Body of pancreas (tissue), 4 donors: ENCODE data around the gene PPP4R1. TPM values are rescaled to one million over a fixed set of nuclear protein-coding genes. Genes with fewer than 3 reads are reported as not detected.

Experiments used
- ATAC-seq: fragments of 150-250 bp; one replicate; pipeline ENCODE4 v1.9.1; 2016
- DNase-seq, 4 donors: peaks; one replicate each; pipeline ENCODE4 v3.0.0-alpha.2; 2019
- H3K27ac ChIP-seq, 4 donors: fragments of 200-600 bp; sonication (generic); 1 replicate in 3 of 4; 2 replicates in 1 of 4; pipeline versions ENCODE4 v1.5.1 to v1.6.1; 2016 to 2019; ENCODE audit warnings: mild to moderate bottlenecking in 1 of 4, mixed read lengths in 1 of 4, moderate library complexity in 1 of 4
- H3K27me3 ChIP-seq, 2 donors: fragments of 200-600 bp; sonication (generic); one replicate each; pipeline ENCODE4 v1.6.0; 2016; ENCODE audit warnings: mild to moderate bottlenecking in 1 of 2
- H3K36me3 ChIP-seq, 2 donors: fragments of 200-600 bp; sonication (generic); replicated peaks in 1 of 2; 2 replicates each; pipeline ENCODE4 v1.5.1; 2016; ENCODE audit warnings: low read depth in 2 of 2; ENCODE audit not compliant: insufficient read depth in 1 of 2
- H3K4me1 ChIP-seq: fragments of 200-600 bp; sonication (generic); one replicate; pipeline ENCODE4 v1.6.0; 2016
- H3K4me3 ChIP-seq, 2 donors: fragments of 200-600 bp; sonication (generic); 1 replicate in 1 of 2; 2 replicates in 1 of 2; pipeline ENCODE4 v1.5.1; 2016 to 2019
- H3K9me3 ChIP-seq, 3 donors: fragments of 200-600 bp; sonication (generic); 1 replicate in 2 of 3; 2 replicates in 1 of 3; pipeline ENCODE4 v1.5.1; 2016
- POLR2A ChIP-seq, 3 donors: fragments of 450-650 bp; IDR thresholded peaks; one replicate each; pipeline ENCODE4 v1.6.1; 2016; ENCODE audit warnings: antibody characterized with exemption in 3 of 3, mild to moderate bottlenecking in 2 of 3
- WGBS, 2 donors: methylation state at CpG; one replicate each; pipeline ENCODE4 v1.1.5; 2017; 5-methylcytosine and 5-hydroxymethylcytosine counted together
- intact Hi-C: fragments of 100-400 bp; cut with DNase I; formaldehyde crosslinking; loops from one replicate; pipeline ENCODE4 v1.15.1; 2023
- total RNA-seq, 2 donors: library from RNA; depleted of rRNA; stranded (reverse); fragments of >200 nt; gene quantifications; one replicate each; pipeline ENCODE4 v1.1.0, GENCODE V29; 2016
- TF ChIP-seq, protein P1 (sequence below), 7 experiments: fragments of 450-650 bp in 4 of 7; fragments of 200-600 bp in 3 of 7; sonication (generic) in 3 of 7; IDR thresholded peaks; one replicate each; pipeline ENCODE4 v1.5.1; 2016 to 2019; ENCODE audit warnings: antibody characterized with exemption in 7 of 7

The PPP4R1 gene
- total RNA-seq, 2 donors from 2014 or later, result 46.4 to 73.5 TPM

DNA sequence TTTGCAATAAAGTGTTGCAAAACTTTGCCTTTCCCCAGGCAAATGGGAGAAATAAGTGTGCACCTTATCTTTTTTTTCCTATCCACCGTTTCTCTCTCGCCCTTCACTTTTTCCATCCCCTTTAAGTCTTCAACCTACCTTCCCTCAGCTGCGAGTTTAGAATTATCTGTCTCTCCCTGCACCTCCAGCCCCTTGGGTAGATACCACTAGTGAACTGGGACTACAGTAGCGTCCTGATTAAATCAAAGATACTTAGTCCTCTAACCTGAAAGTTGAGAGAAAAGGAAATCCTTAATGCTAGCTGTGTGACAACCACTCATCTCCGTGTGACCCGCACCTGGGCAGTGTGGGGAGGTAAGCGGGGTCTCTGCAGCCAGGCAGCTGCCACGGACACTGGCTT lies 16.1 kb upstream of the PPP4R1 start:
- Histone ChIP-seq H3K27me3 (no peaks in the 10 kb centered on the region), H3K4me3 (no peak overlapping the region), H3K27ac (no peak overlapping the region), H3K9me3 (no peaks in the 10 kb centered on the region), H3K36me3 (no peaks in the 10 kb centered on the region), H3K4me1 (peaks cover 16% of the 10 kb centered on the region)
- DNase-seq (no peak), ATAC-seq (no peak)
- 84 to 85% methylated on average over 8 of the region's 8 CpGs for whole genome bisulfite sequencing, 2 donors
- no peak for TF ChIP-seq POLR2A (IDR thresholded peaks at IDR 0.05)
- TF ChIP-seq, protein P1, sequence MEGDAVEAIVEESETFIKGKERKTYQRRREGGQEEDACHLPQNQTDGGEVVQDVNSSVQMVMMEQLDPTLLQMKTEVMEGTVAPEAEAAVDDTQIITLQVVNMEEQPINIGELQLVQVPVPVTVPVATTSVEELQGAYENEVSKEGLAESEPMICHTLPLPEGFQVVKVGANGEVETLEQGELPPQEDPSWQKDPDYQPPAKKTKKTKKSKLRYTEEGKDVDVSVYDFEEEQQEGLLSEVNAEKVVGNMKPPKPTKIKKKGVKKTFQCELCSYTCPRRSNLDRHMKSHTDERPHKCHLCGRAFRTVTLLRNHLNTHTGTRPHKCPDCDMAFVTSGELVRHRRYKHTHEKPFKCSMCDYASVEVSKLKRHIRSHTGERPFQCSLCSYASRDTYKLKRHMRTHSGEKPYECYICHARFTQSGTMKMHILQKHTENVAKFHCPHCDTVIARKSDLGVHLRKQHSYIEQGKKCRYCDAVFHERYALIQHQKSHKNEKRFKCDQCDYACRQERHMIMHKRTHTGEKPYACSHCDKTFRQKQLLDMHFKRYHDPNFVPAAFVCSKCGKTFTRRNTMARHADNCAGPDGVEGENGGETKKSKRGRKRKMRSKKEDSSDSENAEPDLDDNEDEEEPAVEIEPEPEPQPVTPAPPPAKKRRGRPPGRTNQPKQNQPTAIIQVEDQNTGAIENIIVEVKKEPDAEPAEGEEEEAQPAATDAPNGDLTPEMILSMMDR (IDR thresholded peaks at IDR 0.05), result no peak
- intact Hi-C loops, result no loop called here

DNA sequence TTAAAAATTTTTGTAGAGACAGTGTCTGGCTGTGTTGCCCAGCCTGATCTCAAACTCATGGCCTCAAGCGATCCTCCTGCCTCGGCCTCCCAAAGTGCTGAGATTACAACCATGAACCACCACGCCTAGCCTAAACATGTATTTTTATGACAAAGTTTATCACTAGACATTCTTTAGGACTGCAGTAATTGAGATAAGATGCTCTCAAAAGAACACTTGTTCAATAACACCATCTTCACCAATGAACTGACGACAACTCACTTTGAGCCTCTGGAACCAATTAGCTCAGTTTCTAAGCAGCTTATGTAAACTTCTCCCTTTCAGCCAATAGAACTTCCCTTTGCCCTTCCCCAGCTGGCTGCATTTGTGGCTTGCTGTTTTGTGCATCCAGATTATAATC lies 15.3 kb upstream of the PPP4R1 start:
- intact Hi-C loops, result no loop called here
- no peak overlapping the region for H3K27ac ChIP-seq
- H3K27me3 ChIP-seq, result no peaks in the 10 kb centered on the region
- H3K36me3 ChIP-seq, result no peaks in the 10 kb centered on the region
- ATAC-seq (no peak), DNase-seq (no peak)
- H3K4me3 ChIP-seq, result no peak overlapping the region
- H3K4me1 ChIP-seq, result peaks cover 16% of the 10 kb centered on the region
- H3K9me3 ChIP-seq, result no peaks in the 10 kb centered on the region
- TF ChIP-seq POLR2A (IDR thresholded peaks at IDR 0.05), result no peak
- TF ChIP-seq, protein P1 (IDR thresholded peaks at IDR 0.05), result no peak
- WGBS, 2 donors, result 78 to 93% methylated on average over 4 of the region's 4 CpGs

DNA sequence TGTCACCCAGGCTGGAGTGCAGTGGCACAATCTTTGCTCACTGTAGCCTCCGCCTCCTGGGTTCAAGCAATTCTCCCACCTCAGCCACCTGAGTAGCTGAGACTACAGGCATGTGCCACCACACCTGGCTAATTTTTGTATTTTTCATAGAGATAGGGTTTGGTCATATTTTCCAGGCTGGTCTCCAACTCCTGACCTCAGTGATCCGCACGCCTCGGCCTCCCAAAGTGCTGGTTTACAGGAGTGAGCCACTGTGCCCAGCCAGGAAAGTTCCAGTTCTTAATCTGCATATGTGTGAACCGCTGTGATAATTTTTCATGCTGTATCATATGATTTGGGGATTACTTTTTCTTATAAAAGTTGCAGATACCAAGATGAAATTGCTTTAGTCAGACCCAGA lies 14.6 kb upstream of the PPP4R1 start:
- no peaks in the 10 kb centered on the region for H3K9me3 ChIP-seq
- intact Hi-C loops, result no loop called here
- ATAC-seq (peak; percentile 45), DNase-seq (peak; percentile 22 to 39 (median 27))
- no peak for TF ChIP-seq POLR2A (IDR thresholded peaks at IDR 0.05)
- TF ChIP-seq, protein P1 (IDR thresholded peaks at IDR 0.05), result no peak
- H3K4me3 ChIP-seq, result no peak overlapping the region
- H3K36me3 ChIP-seq, result no peaks in the 10 kb centered on the region
- peak overlapping the region in 3 of 4 donors; percentile 15 to 37 (median 15) for H3K27ac ChIP-seq
- peaks cover 16% of the 10 kb centered on the region for H3K4me1 ChIP-seq
- 17 to 50% methylated on average over 5 of the region's 5 CpGs for WGBS, 2 donors
- H3K27me3 ChIP-seq, result no peaks in the 10 kb centered on the region

DNA sequence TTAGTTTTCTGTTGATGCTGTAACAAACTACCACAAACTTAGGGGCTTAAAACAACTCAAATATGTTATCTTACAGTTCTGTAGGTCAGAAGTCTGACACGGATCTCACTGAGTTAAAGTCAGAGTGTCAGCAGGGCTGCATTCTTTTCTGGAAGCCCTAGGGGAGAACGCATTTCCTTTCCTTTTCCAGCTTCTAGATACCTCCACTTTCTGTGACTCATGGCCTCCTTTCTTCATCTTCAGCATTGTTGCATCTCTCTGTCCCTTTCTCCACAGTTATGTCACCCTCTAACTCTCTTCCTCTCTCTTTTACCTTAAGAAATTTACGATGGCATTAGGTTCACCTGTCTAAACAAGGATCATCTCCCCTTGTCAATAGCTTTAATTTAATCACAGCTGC lies 13.3 kb upstream of the PPP4R1 start:
- Histone ChIP-seq H3K27me3 (no peaks in the 10 kb centered on the region), H3K4me1 (peaks cover 16% of the 10 kb centered on the region), H3K9me3 (no peaks in the 10 kb centered on the region), H3K4me3 (no peak overlapping the region), H3K27ac (no peak overlapping the region), H3K36me3 (no peaks in the 10 kb centered on the region)
- DNase-seq (no peak), ATAC-seq (no peak)
- intact Hi-C loops, result no loop called here
- TF ChIP-seq, protein P1 (IDR thresholded peaks at IDR 0.05), result no peak
- no peak for TF ChIP-seq POLR2A (IDR thresholded peaks at IDR 0.05)
- 57 to 67% methylated on average over 3 of the region's 3 CpGs for WGBS, 2 donors

DNA sequence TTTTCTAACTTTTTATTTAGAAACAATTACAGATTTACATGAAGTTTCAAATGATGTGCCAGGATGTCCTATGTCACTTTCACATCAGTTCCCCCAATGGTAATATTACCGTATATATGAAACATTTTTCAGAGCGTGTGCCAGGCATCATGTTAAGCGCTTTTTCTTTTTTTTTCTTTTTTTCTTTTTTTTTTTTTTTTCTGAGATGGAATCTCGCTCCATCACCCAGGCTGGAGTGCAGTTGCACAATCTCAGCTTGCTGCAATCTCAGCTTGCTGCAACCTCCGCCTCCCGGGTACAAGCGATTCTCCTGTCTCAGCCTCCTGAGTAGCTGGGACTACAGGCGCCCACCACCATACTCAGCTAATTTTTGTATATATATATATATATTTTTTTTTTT lies 5.6 kb upstream of the PPP4R1 start:
- H3K27me3 ChIP-seq, result no peaks in the 10 kb centered on the region
- no peak overlapping the region for H3K4me3 ChIP-seq
- intact Hi-C loops, result no loop called here
- TF ChIP-seq, protein P1 (IDR thresholded peaks at IDR 0.05), result no peak
- TF ChIP-seq POLR2A (IDR thresholded peaks at IDR 0.05), result no peak
- no peaks in the 10 kb centered on the region for H3K9me3 ChIP-seq
- no peak overlapping the region for H3K27ac ChIP-seq
- 81 to 91% methylated on average over 8 of the region's 8 CpGs for WGBS, 2 donors
- peaks cover 10% of the 10 kb centered on the region for H3K4me1 ChIP-seq
- ATAC-seq (no peak), DNase-seq (no peak)
- H3K36me3 ChIP-seq, result no peaks in the 10 kb centered on the region
